NT2/D1 (cell line): ENCODE data around the gene HBE1.

ENCODE experiments used
- DNase-seq: peaks from one replicate; pipeline ENCODE4 v3.0.0-alpha.2; 2011; ENCODE audit warnings: low read depth, low spot score
- H3K27me3 ChIP-seq: 2 replicates; pipeline ENCODE4 v1.6.0; 2011; ENCODE audit warnings: mild to moderate bottlenecking; ENCODE audit not compliant: insufficient read length, insufficient read depth
- H3K36me3 ChIP-seq: 2 replicates; pipeline ENCODE4 v1.6.1; 2011; ENCODE audit warnings: mild to moderate bottlenecking, low read length, mixed read lengths; ENCODE audit not compliant: insufficient read depth, insufficient read length
- H3K4me1 ChIP-seq: 2 replicates; pipeline ENCODE4 v1.5.1; 2011; ENCODE audit not compliant: insufficient read depth, insufficient read length
- H3K4me3 ChIP-seq: 2 replicates; pipeline ENCODE4 v1.5.1; 2011; ENCODE audit warnings: low read depth; ENCODE audit not compliant: insufficient read length
- H3K9ac ChIP-seq: 2 replicates; pipeline ENCODE4 v1.6.0; 2011; ENCODE audit warnings: low read depth; ENCODE audit not compliant: insufficient read length
- H3K9me3 ChIP-seq: 2 replicates; pipeline ENCODE4 v1.5.1; 2011; ENCODE audit warnings: mild to moderate bottlenecking, low read length; ENCODE audit not compliant: insufficient read depth
- SUZ12 ChIP-seq: IDR thresholded peaks from 2 replicates; pipeline ENCODE4 v1.6.1; 2011; ENCODE audit not compliant: insufficient read length, insufficient read depth; ENCODE audit errors: extremely low read depth
- YY1 ChIP-seq: IDR thresholded peaks from 2 replicates; pipeline ENCODE4 v1.6.1; 2011; ENCODE audit not compliant: insufficient read length, insufficient read depth
- ZNF274 ChIP-seq: IDR thresholded peaks from 2 replicates; pipeline ENCODE4 v1.6.1; 2011; ENCODE audit warnings: mild to moderate bottlenecking, low read depth, low read length

The HBE1 gene

DNA sequence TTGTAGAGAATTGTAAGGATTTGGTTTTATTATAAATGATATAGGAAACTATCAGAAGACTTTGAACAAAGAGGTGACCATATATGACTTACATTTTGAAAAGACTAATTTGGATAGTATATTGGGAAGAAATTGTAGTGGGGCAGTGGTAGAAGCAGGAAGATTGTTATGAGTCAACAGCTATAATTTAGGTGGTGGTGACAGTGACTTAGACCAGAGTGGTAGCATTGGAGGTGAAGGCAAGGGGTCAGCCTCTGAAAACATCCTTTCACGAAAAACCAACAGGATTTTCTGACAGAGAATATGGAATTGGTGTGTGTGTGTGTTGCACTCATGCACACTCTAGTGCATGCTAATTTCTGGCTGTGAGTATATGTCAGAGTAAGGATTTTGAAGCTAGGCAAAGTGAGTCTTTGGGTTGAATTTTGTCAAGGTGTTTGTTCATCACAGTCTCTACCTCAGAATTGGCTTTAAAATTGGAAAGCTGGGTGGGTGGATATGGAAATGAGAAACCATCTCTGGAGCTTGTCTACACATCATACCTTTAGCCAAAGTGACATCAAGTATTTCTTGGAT lies 8.2 kb upstream of the HBE1 start:
- Histone ChIP-seq H3K36me3 (no peaks in the 10 kb centered on the region), H3K4me1 (peaks cover 4% of the 10 kb centered on the region), H3K9ac (no peak overlapping the region), H3K9me3 (no peaks in the 10 kb centered on the region; the same call in 1 of the 2 replicates), H3K27me3 (no peaks in the 10 kb centered on the region), H3K4me3 (no peak overlapping the region)
- TF ChIP-seq ZNF274 (no peak), YY1 (no peak), SUZ12 (no peak)
- no peak for DNase-seq

DNA sequence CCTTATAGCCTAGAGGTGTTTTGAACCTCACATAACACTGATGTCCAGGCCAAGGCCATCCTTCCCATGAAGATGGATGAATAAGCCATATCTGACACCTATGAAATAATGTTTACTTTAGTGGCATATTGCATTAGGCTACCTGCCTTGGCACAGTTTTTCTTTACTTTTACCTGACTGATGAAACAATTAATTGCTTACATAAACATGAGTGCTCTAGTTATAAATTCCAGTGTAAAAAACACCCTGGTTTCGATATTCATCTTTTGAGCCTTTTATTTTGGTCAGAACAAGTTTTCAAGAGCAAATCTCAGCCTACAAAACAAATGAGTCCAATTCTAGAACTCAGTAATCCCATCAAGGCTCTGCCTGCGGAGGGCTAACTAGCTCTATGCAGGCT lies 7.0 kb upstream of the HBE1 start:
- Histone ChIP-seq H3K36me3 (no peaks in the 10 kb centered on the region), H3K9me3 (no peaks in the 10 kb centered on the region; the same call in 1 of the 2 replicates), H3K4me3 (no peak overlapping the region), H3K27me3 (no peaks in the 10 kb centered on the region), H3K4me1 (peaks cover 4% of the 10 kb centered on the region), H3K9ac (no peak overlapping the region)
- TF ChIP-seq SUZ12 = no peak
- TF ChIP-seq YY1 = no peak
- TF ChIP-seq ZNF274 = no peak
- DNase-seq = no peak

DNA sequence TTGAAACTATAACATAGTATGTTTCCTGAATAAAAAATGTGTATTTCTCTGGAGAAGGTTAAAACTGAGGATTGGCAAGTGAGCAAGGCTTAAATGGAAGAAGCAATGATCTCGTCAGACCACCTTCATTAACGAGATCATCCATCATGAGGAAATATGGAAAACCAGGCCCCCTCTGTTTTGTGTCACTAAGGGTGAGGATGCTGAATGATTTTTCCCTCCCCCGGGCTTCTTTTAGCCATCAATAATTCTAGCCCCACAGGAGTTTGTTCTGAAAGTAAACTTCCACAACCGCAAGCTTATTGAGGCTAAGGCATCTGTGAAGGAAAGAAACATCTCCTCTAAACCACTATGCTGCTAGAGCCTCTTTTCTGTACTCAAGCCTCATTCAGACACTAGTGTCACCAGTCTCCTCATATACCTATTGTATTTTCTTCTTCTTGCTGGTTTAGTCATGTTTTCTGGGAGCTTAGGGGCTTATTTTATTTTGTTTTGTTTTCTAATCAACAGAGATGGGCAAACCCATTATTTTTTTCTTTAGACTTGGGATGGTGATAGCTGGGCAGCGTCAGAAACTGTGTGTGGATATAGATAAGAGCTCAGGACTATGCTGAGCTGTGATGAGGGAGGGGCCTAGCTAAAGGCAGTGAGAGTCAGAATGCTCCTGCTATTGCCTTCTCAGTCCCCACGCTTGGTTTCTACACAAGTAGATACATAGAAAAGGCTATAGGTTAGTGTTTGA lies 5.8 kb upstream of the HBE1 start:
- Histone ChIP-seq H3K27me3 (no peaks in the 10 kb centered on the region), H3K9ac (no peak overlapping the region), H3K9me3 (no peaks in the 10 kb centered on the region; the same call in 1 of the 2 replicates), H3K4me3 (no peak overlapping the region), H3K36me3 (no peaks in the 10 kb centered on the region), H3K4me1 (peaks cover 4% of the 10 kb centered on the region)
- no peak for DNase-seq
- TF ChIP-seq ZNF274 (no peak), YY1 (no peak)

DNA sequence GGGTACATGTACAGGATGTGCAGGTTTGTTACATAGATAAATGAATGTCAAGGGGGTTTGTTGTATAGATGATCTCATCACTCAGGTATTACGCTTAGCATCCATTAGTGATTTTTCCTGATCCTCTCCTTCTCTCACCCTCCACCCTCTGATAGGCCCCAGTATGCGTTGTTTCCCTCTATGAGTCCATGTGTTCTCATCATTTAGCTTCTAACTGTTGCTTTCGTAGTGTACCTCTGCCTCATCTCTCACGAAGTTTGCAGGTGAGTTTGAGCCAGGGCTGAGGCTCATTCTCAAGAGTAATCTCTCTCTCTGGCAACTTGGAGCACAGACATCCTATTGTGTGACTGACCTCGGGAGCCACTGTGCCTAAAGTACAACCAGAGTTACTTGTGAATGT lies 4.7 kb upstream of the HBE1 start:
- Histone ChIP-seq H3K27me3 (no peaks in the 10 kb centered on the region), H3K36me3 (no peaks in the 10 kb centered on the region), H3K9me3 (no peaks in the 10 kb centered on the region; the same call in 1 of the 2 replicates), H3K4me3 (no peak overlapping the region), H3K9ac (no peak overlapping the region), H3K4me1 (no peaks in the 10 kb centered on the region)
- TF ChIP-seq YY1 (no peak), SUZ12 (no peak), ZNF274 (no peak)
- no peak for DNase-seq

DNA sequence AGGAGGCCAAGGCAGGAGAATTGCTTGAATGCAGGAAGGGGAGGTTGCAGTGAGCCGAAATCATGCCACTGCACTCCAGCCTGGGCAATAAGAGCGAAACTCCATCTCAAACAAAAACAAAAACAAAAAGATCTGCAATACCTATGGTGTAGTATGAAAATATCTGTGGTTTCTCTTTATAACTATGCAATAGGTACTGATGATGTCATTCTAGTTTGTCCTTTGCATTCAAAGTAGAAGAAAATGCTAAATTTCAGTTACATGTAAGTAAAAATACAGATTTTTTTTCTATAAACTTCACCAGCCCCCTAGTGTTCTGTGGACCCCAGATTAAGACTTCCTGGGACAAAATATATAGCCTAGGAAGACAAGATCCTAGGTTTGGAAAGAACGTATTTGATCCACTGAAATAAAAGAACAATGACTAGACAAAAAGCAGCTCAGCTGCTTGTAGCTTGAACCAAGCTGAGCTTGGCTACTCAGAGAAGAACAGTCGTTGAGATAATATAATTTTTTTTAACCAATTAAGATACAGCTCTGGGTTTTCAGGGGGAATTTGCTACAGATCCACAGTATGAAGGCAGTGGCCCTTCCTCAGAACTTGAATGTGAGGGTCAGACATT lies 2.8 kb upstream of the HBE1 start:
- TF ChIP-seq SUZ12 (no peak), ZNF274 (no peak), YY1 (no peak)
- no peak overlapping the region for H3K4me3 ChIP-seq
- H3K9me3 ChIP-seq = no peaks in the 10 kb centered on the region
- H3K27me3 ChIP-seq = no peaks in the 10 kb centered on the region
- H3K9ac ChIP-seq = no peak overlapping the region
- no peaks in the 10 kb centered on the region for H3K36me3 ChIP-seq
- no peaks in the 10 kb centered on the region for H3K4me1 ChIP-seq
- DNase-seq = no peak

DNA sequence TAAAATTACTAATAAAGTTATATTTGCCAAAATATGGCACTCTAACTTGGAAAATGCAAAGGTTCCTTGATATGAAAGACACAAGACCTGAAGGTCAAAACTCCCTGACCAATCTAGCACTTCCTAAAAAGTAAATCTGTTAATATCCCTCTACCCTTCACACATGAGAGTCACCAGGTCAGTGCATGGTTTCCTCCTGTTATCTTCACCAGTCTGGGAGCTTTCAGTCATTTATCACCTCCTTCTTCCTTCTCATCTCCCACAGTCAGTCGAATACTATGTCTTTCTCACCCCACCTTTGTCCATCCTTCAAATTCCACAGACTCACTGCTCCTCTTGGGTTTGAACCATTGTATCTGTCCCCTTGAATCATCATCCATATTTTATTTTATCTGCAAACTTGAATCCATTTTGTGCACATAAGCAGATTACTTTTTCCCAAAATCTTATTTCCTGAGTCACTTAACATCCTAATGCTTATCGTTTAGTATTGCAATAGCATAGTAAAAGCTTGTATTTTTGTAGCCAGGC lies 2.6 kb downstream of the HBE1 start:
- no peak for DNase-seq
- Histone ChIP-seq H3K9ac (no peak overlapping the region), H3K36me3 (no peaks in the 10 kb centered on the region), H3K27me3 (no peaks in the 10 kb centered on the region), H3K4me3 (no peak overlapping the region), H3K9me3 (no peaks in the 10 kb centered on the region), H3K4me1 (no peaks in the 10 kb centered on the region)
- TF ChIP-seq ZNF274 (no peak), YY1 (no peak), SUZ12 (no peak)

DNA sequence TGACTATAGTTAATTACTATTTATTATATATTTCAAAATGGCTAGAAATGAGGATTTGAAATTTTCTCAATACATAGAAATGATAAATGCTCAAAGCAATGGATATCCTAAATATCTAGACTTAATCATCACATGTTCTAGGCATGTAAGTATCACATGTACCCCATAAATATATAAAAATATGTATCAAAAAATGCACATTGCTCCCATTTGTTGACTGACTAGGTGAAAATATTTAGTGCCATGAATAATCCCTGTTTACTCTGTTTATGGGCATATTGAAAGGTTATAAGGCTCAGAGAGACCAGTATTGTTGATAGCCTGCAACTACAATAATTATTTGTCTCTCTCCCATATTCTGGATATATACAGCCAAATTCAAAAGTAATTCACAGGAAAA lies 3.1 kb downstream of the HBE1 start:
- no peak for TF ChIP-seq YY1
- TF ChIP-seq SUZ12 = no peak
- no peak for TF ChIP-seq ZNF274
- H3K9me3 ChIP-seq = no peaks in the 10 kb centered on the region
- H3K9ac ChIP-seq = no peak overlapping the region
- H3K4me3 ChIP-seq = no peak overlapping the region
- no peak for DNase-seq
- no peaks in the 10 kb centered on the region for H3K27me3 ChIP-seq
- H3K36me3 ChIP-seq = no peaks in the 10 kb centered on the region
- no peaks in the 10 kb centered on the region for H3K4me1 ChIP-seq
